SK-N-SH treated with all-trans-retinoic acid at 6 μM for 48 hours (cell line): Measurements from ENCODE around the gene C4B.
A peak's percentile ranks its signal among the peaks of the same experiment; 100 is the strongest.

Experiments
- ARNTL ChIP-seq: fragments of 450-650 bp; formaldehyde crosslinking; IDR thresholded peaks from 2 replicates; pipeline ENCODE4 v1.5.0; 2020; ENCODE audit warnings: low read depth, mild to moderate bottlenecking, moderate library complexity, borderline replicate concordance
- RARB ChIP-seq: fragments of 250-450 bp; sonication (Bioruptor Pico); IDR thresholded peaks from 2 replicates; pipeline ENCODE4 v1.8.0; 2021; ENCODE audit warnings: mild to moderate bottlenecking, moderate library complexity
- ZFP3 ChIP-seq: fragments of 250-450 bp; sonication (Bioruptor Pico); IDR thresholded peaks from 2 replicates; pipeline ENCODE4 v1.5.0; 2020; ENCODE audit warnings: mild to moderate bottlenecking, moderate library complexity
- ZNF565 ChIP-seq: fragments of 450-650 bp; formaldehyde crosslinking; conservative IDR thresholded peaks from 2 replicates; pipeline ENCODE4 v1.5.0; 2020; ENCODE audit warnings: low read depth, mild to moderate bottlenecking, moderate library complexity
- ZNF70 ChIP-seq: fragments of 450-650 bp; formaldehyde crosslinking; IDR thresholded peaks from 2 replicates; pipeline ENCODE4 v1.5.0; 2020; ENCODE audit warnings: mild to moderate bottlenecking, moderate library complexity

DNA sequence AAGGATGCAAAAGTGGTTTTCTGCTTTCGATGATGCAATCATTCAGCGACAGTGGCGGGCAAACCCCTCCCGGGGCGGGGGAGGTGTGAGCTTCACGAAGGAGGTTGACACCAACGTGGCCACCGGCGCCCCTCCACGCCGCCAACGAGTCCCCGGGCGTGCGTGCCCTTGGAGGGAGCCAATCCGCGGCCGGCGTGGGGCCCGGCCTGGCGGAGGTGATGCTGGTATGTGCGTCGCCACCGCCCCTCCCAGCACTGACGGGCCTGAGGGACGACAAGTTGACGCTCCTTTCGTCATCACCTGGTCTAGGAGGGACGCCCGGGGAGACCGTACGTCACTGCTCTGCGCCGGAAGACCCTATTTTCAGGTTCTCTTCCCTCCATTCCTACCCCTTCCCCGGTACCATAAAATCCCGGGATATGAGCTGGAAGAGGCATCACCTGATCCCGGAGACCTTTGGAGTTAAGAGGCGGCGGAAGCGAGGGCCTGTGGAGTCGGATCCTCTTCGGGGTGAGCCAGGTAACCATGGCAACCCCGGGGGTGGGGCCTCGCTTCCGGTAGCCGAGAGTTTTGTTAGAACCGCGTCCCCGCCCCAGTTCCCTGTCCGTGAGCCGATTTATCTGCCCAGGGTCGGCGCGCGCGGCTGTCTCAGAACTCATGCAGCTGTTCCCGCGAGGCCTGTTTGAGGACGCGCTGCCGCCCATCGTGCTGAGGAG is 42.4 kb upstream of the C4B start, which contains the start of gene DXO:
- TF ChIP-seq ZNF70 (CRISPR knock-in tag) (no peak), ARNTL (CRISPR knock-in tag) (no peak), RARB (CRISPR knock-in tag) (no peak), ZFP3 (CRISPR knock-in tag) (0 out of 2 replicates have a peak, but pooled peaks have one; percentile 25), ZNF565 (CRISPR knock-in tag) (no peak)
